Kidney capillary endothelial cell (primary cell): ENCODE results near the gene CASZ1.
A peak's percentile ranks its signal among the peaks of the same experiment; 100 is the strongest.

Source experiments
- DNase-seq: peaks from one replicate; pipeline ENCODE4 v3.0.0-alpha.2; 2018; ENCODE audit warnings: low spot score

Gene CASZ1, protein sequence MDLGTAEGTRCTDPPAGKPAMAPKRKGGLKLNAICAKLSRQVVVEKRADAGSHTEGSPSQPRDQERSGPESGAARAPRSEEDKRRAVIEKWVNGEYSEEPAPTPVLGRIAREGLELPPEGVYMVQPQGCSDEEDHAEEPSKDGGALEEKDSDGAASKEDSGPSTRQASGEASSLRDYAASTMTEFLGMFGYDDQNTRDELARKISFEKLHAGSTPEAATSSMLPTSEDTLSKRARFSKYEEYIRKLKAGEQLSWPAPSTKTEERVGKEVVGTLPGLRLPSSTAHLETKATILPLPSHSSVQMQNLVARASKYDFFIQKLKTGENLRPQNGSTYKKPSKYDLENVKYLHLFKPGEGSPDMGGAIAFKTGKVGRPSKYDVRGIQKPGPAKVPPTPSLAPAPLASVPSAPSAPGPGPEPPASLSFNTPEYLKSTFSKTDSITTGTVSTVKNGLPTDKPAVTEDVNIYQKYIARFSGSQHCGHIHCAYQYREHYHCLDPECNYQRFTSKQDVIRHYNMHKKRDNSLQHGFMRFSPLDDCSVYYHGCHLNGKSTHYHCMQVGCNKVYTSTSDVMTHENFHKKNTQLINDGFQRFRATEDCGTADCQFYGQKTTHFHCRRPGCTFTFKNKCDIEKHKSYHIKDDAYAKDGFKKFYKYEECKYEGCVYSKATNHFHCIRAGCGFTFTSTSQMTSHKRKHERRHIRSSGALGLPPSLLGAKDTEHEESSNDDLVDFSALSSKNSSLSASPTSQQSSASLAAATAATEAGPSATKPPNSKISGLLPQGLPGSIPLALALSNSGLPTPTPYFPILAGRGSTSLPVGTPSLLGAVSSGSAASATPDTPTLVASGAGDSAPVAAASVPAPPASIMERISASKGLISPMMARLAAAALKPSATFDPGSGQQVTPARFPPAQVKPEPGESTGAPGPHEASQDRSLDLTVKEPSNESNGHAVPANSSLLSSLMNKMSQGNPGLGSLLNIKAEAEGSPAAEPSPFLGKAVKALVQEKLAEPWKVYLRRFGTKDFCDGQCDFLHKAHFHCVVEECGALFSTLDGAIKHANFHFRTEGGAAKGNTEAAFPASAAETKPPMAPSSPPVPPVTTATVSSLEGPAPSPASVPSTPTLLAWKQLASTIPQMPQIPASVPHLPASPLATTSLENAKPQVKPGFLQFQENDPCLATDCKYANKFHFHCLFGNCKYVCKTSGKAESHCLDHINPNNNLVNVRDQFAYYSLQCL (N-terminal part only)

DNA sequence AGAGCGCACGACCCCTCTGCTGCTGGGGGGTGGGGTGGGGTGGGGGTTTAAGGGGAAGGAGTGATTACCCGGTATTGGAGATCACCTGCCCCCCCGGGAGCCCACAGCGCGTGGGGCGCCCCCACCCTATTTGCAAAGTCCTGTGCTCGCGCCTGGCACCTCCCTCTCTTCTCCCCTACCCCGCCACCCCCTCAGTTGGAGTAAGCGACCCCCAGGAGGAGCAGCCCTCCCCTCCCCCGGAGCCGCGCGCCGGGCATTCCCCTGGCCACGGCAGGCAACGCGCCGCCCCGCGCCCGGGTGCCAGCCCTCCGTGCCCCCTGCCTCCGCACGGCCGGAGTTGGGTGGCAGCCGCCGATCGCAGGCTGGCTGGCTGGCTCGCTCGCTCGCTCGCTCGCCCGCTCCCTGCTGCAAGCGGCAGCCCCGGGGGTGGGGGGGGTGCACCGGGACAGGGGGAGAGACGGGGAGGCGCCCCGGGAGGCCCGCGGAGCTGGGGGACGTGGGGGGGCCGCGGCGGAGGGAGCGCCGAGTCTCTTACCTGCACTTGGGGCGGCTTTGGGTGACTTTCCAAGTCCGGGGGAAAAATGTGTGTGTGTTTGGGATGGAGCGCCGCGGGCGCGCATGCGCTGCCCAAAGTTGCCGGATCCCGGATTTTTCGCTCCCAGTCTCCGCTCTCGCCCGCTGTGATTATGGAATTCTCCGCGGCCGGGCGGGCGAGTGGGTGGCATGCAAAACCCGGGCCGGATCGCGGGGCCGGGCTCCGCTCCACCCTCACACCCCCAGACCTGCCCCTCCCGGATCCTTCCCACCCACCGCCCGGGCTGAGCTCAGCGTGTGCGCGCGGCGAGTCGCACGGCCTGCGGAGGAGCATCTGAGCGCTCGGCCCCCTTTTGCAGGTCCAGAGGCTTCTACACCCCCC lies at the start of gene CASZ1:
Gene CASZ1 (minus strand): TSS at position 618 of the 916 bp plus-strand sequence. CDS start 102,757 bp downstream, outside the sequence.
- DNase-seq, result peak; percentile 86

DNA sequence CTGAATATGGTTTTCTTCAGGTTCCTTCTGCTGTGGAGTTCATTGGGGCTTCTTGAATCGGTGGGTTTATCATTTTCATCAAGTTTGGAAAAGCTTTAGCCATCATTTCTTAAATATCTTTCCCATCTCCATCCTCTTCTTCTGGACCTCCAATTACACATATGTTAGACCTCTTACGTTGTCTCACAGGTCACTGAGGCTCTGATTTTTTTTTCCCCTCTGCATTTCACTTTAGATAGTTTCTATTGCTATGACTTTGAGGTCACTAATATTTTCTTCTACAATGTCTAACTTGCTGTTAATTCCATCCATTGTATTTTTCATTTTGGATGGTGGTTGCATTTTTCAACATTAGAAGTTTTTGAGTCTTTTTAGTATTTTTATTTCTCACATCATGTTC lies 47.3 kb upstream of the CASZ1 start:
- no peak for DNase-seq

DNA sequence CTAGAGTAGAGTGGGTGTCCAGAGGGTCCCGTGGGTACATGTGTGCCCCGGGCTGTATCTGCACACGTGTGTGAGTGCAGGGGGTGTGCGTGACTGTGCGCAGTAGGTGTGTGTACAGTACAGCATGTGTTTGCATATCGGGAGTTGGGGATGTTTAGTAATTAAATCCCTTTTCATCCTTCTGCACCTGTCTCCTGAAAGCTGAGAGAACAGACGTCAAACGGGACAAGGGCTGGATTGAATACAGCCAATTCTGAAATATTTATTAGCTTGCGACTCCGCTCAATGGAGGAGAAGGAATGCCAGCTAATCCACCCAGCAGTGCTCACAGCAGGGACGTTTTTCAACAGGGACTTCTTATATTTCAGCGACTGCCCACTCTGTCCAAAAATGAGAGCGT lies 44.7 kb upstream of the CASZ1 start:
- DNase-seq, result no peak

GRCh38 chr1:10839188-10839770 lies 42.8 kb upstream of the CASZ1 start:
- no peak for DNase-seq

- no peak for DNase-seq
These were observed 42.1 kb upstream of the CASZ1 start for GRCh38 chr1:10838541-10838940.

DNA sequence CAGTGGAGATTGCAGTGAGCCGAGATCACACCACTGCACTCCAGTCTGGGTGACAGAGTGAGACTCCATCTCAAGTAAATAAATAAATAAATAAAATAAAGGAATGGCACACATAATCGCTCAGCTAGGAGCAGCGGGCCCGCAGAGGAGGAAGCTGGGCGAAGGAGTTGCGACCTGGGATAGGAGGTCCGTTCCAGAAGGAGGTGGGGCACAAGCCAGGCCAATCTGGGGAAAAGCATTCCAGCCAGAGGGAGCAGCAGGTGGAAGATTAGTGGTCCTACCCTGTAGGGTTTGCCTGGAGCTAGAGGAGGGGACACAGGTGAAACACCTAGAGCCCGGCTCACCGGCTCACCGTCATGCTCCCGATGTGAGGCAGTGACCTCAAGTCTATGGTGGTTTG lies 40.3 kb upstream of the CASZ1 start:
- DNase-seq, result no peak

GRCh38 chr1:10835822-10836421 lies 39.5 kb upstream of the CASZ1 start:
- no peak for DNase-seq

GRCh38 chr1:10835421-10835820 lies 39.0 kb upstream of the CASZ1 start:
- DNase-seq, result no peak

- DNase-seq, result no peak
These were observed 38.4 kb upstream of the CASZ1 start for GRCh38 chr1:10834770-10835412.

DNA sequence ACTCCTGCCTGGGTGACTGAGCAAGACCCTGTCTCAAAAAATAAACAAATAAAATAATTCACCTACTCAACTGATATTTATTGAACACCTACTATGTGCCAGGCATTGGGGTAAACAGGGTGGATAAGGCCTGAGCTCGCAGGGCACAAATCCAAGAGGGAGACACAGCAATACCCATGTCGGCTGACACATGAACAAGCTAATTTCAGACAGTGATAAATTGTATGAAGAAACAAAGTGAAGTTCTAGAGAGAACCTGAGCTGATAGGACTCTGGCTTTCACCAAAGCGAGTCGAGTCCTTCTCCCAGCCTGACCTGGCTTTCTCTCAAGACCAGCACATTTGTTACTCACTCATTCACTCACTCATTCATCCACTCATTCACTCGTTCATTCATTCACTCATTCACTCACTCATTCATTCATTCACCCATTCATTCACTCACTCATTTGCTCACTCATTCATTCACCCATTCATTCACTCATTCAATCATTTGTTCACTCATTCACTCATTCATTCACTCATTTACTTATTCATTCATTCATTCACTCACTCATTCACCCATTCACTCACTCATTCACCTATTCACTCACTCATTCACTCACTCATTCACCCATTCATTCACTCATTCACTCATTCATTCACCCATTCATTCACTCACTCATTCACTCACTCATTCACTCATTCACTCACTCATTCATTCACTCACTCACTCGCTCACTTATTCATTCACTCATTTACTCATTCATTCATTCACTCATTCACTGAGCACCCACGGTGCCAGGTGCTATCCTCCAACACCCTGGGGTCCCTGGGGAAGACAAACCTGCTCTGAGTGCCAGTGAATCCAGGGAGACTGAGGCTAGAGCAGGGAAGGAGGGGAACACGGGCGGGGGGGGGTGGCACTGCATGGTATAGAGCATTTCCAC lies 37.4 kb upstream of the CASZ1 start:
- no peak for DNase-seq

DNA sequence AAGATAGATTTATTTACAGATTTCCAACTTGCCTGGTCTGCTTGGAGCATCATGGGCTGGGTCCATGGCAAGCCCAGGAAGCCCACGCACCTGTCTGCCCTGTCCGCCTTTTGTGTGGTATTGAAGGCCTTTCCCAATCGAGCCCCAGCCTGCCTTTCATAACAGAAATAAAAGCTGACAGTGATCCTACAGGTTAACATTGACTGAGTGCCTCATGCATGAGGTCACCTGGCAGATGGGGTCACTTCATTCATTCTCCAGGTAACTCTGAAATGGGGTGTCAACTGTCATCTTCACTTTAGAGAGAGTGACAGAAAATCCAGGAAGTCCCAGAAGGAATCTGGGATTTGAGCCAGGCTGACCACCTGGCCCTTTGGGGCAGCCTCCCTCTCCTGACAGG lies 36.3 kb upstream of the CASZ1 start:
- no peak for DNase-seq

DNA sequence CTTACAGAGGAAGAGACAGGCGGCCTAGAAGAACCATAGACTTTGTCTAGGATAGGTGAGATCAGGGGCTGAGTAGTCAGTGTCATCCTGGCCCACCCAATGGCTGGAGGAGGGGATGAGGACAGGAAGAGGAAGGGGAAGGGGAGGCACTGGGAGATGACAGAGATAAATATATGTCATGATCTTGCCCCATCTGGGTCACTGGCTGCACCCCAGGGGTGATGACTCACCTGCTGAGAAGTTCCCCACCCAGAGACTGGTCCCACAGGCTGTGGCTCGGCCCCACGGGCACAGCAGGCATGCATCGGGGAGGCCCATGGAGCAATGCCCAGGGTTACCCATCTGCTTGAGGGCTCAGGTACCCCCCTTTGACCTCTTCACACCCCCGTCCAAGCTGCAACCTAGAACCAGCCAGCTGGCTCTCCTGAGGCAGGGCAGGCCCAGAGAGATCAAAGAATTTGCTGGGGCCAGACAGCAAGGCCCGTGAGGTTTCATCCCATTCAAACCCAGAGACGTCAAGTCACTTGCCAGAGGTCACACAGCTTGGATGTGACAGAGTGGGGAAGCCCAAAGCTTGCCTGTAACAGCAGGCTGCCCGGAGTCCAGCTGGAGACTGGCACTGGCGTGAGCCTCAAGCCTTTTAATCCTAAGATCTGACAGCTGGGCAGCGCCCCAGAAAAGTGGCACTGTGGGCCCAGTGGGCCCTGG lies 34.7 kb upstream of the CASZ1 start:
- DNase-seq, result no peak

- no peak for DNase-seq
These were observed 33.6 kb upstream of the CASZ1 start for GRCh38 chr1:10829965-10830515.

DNA sequence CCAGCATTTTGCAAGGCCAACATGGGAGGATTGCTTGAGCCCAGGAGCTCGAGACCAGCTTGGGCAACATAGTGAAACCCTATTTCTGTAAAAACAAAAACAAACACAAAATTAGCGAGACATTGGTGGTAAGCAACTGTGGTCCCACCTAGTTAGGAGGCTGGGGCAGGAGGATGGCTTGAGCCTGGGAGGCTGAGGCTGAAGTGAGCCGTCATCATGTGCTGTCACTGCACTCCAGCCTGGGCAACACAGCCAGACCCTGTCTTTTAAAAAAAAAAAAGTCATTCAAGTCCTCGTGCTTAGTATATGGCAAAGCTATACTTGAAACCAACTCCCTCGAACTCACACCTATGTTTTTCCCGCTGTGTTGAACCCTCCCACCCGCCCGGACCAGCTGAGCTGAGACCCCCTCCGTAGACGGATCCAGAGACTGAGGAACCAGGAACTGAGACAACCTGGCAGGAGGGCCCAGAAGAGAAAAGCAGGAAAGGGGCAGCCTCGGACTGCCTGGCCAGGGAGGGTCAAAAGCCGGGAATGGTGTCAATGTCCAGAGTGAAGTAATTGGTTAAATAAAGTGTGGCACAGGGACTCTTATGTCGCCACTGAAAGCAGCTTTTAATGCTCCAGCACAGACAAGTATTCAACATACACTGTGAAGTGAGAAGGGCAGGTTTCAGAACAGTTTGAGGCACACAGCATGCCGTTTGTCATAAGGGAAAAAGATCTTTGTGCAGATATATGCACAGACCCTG lies 32.8 kb upstream of the CASZ1 start:
- no peak for DNase-seq

DNA sequence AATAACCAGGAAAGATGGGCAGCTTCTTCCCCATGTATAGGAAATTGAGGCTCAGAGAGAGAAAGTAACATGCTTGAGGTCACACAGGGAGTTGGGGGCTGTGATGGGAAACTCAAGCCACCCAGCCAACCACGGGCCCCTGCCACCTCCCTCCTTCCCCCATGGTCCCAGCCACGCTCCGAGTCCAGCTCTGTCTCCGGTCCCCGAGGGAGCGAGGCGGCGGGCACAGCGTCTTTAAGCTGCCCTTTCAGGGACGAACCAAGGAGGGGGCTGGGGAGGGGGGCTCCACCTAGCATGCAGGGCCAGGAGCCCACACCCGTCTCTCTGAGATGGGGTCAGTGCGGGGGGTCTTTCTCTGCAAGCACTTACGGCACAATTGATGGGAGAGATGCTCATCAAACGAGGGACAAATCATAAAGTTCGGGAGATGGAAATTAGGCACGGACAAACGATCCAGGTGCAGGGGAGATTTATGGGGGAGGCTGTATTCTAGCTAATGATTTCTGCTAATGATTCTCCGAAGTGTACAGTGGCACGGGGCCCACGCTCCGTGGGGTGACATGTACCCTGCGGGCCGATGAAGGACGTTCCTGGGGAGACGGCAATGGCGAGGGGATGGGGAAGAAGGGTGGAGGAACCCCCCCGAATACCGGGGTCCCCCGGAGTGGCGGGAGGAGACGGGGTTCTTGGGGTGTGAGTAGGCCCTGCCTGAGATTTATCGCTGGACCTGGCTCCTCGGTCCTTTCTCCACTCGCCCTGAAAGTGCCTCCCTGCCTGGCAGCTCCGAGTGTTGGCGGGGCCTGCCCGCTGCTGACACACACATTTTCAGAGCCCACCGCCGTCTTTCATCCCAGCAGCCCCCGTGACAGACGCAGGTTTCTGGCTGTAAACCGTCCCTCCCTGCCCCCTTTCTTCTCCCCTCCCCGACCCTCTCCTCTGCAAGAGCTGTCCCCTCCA lies 31.2 kb upstream of the CASZ1 start:
- no peak for DNase-seq

GRCh38 chr1:10825592-10825991 lies 29.1 kb upstream of the CASZ1 start:
- no peak for DNase-seq
